Adrenal gland (tissue), 12 donors: ENCODE measurements around the gene CCNB1IP1. TPM values are rescaled to one million over a fixed set of nuclear protein-coding genes. Genes with fewer than 3 reads are reported as not detected.

Experiments
- DNase-seq, 7 donors: peaks; one replicate each; pipeline ENCODE4 v3.0.0-alpha.2; 2019 to 2020
- H3K27ac ChIP-seq, 5 donors: fragments of 200-600 bp; sonication (generic) in 4 of 5; 1 replicate in 3 of 5; 2 replicates in 2 of 5; pipeline versions ENCODE4 v1.5.1 to v1.8.0; 2016 to 2020; ENCODE audit warnings: mild to moderate bottlenecking in 1 of 5
- H3K27me3 ChIP-seq: fragments of 200-600 bp; 2 replicates; pipeline ENCODE4 v1.8.0; 2021
- H3K36me3 ChIP-seq, 2 donors: fragments of 200-600 bp; replicated peaks in 1 of 2; 1 replicate in 1 of 2; 2 replicates in 1 of 2; pipeline versions ENCODE4 v1.5.1 to v1.8.0; 2018 to 2022
- H3K4me1 ChIP-seq, 2 donors: fragments of 200-600 bp; replicated peaks in 1 of 2; 1 replicate in 1 of 2; 2 replicates in 1 of 2; pipeline versions ENCODE4 v1.5.1 to v1.8.0; 2018 to 2021
- H3K4me3 ChIP-seq, 4 donors: fragments of 200-600 bp; sonication (generic) in 3 of 4; one replicate each; pipeline ENCODE4 v1.5.1; 2016 to 2018
- H3K9me3 ChIP-seq, 3 donors: fragments of 200-600 bp; sonication (generic) in 1 of 3; replicated peaks in 1 of 3; 1 replicate in 2 of 3; 2 replicates in 1 of 3; pipeline versions ENCODE4 v1.5.1 to v1.8.0; 2016 to 2021
- CTCF ChIP-seq, 6 experiments: fragments of 450-650 bp in 4 of 6; fragments of 200-600 bp in 2 of 6; sonication (generic) in 1 of 6; IDR thresholded peaks; 1 replicate in 5 of 6; 2 replicates in 1 of 6; pipeline versions ENCODE4 v1.5.1 to v1.8.0; 2016 to 2021; ENCODE audit warnings: antibody characterized with exemption in 6 of 6, mild to moderate bottlenecking in 2 of 6, moderate library complexity in 1 of 6
- POLR2A ChIP-seq, 2 donors: fragments of 450-650 bp; IDR thresholded peaks; one replicate each; pipeline ENCODE4 v1.6.1; 2017; ENCODE audit warnings: antibody characterized with exemption in 2 of 2, mild to moderate bottlenecking in 2 of 2, moderate library complexity in 1 of 2
- WGBS, 4 donors: extraction: QIAGEN DNeasy Blood & Tissue Kit in 2 of 4; methylation state at CpG; one replicate each; pipeline versions ENCODE4 v1.1.5 to v1.1.7; 2013 to 2017; 5-methylcytosine and 5-hydroxymethylcytosine counted together
- intact Hi-C, 2 donors: fragments of 100-400 bp; cut with DNase I; formaldehyde crosslinking; loops; one replicate each; pipeline versions ENCODE4 v1.14.1 to v1.15.0; 2022 to 2023
- polyA plus RNA-seq, 3 donors: library from polyadenylated mRNA; stranded (reverse); fragments of 200-250 nt in 2 of 3; fragments of 350-450 nt in 1 of 3; fragmentation: Illumina TruSeq in 1 of 3; extraction: RNeasy Lipid Tissue Mini Kit (QIAGEN cat#74804) in 1 of 3; gene quantifications; one replicate each; pipeline ENCODE4 v1.2.3, GENCODE V29; 2013 to 2014
- total RNA-seq, 9 donors: library from RNA; depleted of rRNA in 4 of 9; stranded (reverse); fragments of >200 nt in 4 of 9; fragments of 120-200 nt in 1 of 9; fragmentation: NEBNext Ultra II Directional in 1 of 9; extraction: Animal tissue kit (Norgen Biotek cat#: 25700) in 1 of 9; gene quantifications; one replicate each; pipeline versions ENCODE4 v1.1.0 to v1.2.4, GENCODE V29; 2013 to 2023
- donor health status: healthy with polysubstance abuse.
- donor health status: Bipolar disorder and iron deficiency.
- donor health status: DM: yes; HTN: yes; CAD: no.
- donor health status: DM: no; HTN: no; CAD: no.
- donor health status: DM: no; HTN: no; CAD: no.
- donor health status: DM: yes; HTN: yes; CAD: no.

Gene CCNB1IP1
- total and polyA plus RNA-seq, 12 donors: 16.8 to 62.5 (median 32.8) TPM

- 66 to 69% (median 66%) methylated on average over 7 of the region's 7 CpGs for WGBS, 4 donors
- no peaks in the 10 kb centered on the region for H3K9me3 ChIP-seq
- H3K27me3 ChIP-seq: no peaks in the 10 kb centered on the region
- TF ChIP-seq CTCF (IDR thresholded peaks at IDR 0.05) (no peak), POLR2A (IDR thresholded peaks at IDR 0.05) (no peak)
- no peaks in the 10 kb centered on the region for H3K36me3 ChIP-seq
- intact Hi-C loops: no loop called here
- DNase-seq: no peak
- peaks cover 8 to 18% of the 10 kb centered on the region in 2 donors for H3K4me1 ChIP-seq
- no peak overlapping the region for H3K4me3 ChIP-seq
- peak overlapping the region in 2 of 5 donors; percentile 81 to 88 for H3K27ac ChIP-seq
Measured at GRCh38 chr14:20334017-20334416, 938 bp upstream of the CCNB1IP1 start.

GRCh38 chr14:20333494-20333841 is 389 bp upstream of the CCNB1IP1 start:
- Histone ChIP-seq H3K27ac (peak overlapping the region in 4 of 5 donors; percentile 73 to 92 (median 84)), H3K9me3 (no peaks in the 10 kb centered on the region), H3K36me3 (no peaks in the 10 kb centered on the region), H3K4me3 (peak overlapping the region in 1 of 4 donors; percentile 59), H3K27me3 (no peaks in the 10 kb centered on the region), H3K4me1 (peaks cover 8 to 18% of the 10 kb centered on the region in 2 donors)
- DNase-seq: no peak
- no peak for TF ChIP-seq CTCF (IDR thresholded peaks at IDR 0.05)
- WGBS, 4 donors: 13 to 19% (median 16%) methylated on average over 3 of the region's 3 CpGs
- intact Hi-C loops: no loop called here

- no peaks in the 10 kb centered on the region for H3K27me3 ChIP-seq
- H3K4me1 ChIP-seq: peaks cover 10 to 22% of the 10 kb centered on the region in 2 donors
- intact Hi-C loops: no loop called here
- no peak for TF ChIP-seq POLR2A (IDR thresholded peaks at IDR 0.05)
- no peak for TF ChIP-seq CTCF (IDR thresholded peaks at IDR 0.05)
- H3K36me3 ChIP-seq: no peaks in the 10 kb centered on the region
- no peaks in the 10 kb centered on the region for H3K9me3 ChIP-seq
- H3K4me3 ChIP-seq: peak overlapping the region; percentile 2 to 84 (median 66)
- peak in 4 of 7 donors; percentile 55 to 61 (median 58) for DNase-seq
- H3K27ac ChIP-seq: peak overlapping the region; percentile 73 to 92 (median 81)
- 1 to 6% (median 4%) methylated on average over 4 of the region's 4 CpGs for WGBS, 4 donors
Measured at GRCh38 chr14:20332431-20332787, 670 bp downstream of the CCNB1IP1 start.

GRCh38 chr14:20331053-20331613 is 1.9 kb downstream of the CCNB1IP1 start:
- TF ChIP-seq POLR2A (IDR thresholded peaks at IDR 0.05) (no peak), CTCF (IDR thresholded peaks at IDR 0.05) (no peak)
- Histone ChIP-seq H3K27ac (no peak overlapping the region), H3K4me1 (peaks cover 18 to 32% of the 10 kb centered on the region in 2 donors), H3K36me3 (peaks cover 0 to 2% of the 10 kb centered on the region in 2 donors), H3K9me3 (no peaks in the 10 kb centered on the region), H3K4me3 (no peak overlapping the region), H3K27me3 (no peaks in the 10 kb centered on the region)
- no peak for DNase-seq
- intact Hi-C loops: no loop called here
- 57 to 75% (median 69%) methylated on average over 2 of the region's 2 CpGs for WGBS, 4 donors
